ENCODE measurements around the gene IDH2.

- TF ChIP-seq, protein P1, sequence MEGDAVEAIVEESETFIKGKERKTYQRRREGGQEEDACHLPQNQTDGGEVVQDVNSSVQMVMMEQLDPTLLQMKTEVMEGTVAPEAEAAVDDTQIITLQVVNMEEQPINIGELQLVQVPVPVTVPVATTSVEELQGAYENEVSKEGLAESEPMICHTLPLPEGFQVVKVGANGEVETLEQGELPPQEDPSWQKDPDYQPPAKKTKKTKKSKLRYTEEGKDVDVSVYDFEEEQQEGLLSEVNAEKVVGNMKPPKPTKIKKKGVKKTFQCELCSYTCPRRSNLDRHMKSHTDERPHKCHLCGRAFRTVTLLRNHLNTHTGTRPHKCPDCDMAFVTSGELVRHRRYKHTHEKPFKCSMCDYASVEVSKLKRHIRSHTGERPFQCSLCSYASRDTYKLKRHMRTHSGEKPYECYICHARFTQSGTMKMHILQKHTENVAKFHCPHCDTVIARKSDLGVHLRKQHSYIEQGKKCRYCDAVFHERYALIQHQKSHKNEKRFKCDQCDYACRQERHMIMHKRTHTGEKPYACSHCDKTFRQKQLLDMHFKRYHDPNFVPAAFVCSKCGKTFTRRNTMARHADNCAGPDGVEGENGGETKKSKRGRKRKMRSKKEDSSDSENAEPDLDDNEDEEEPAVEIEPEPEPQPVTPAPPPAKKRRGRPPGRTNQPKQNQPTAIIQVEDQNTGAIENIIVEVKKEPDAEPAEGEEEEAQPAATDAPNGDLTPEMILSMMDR (IDR thresholded peaks at IDR 0.05), result no peak
- TF ChIP-seq POLR2A (IDR thresholded peaks at IDR 0.05) (no peak), POLR2AphosphoS5 (IDR thresholded peaks at IDR 0.05) (no peak)
Observed at GRCh38 chr15:90103701-90104329, 1.5 kb upstream of the IDH2 start.

Data from breast epithelium (tissue), 3 donors.